Subcutaneous adipose tissue (tissue), 4 donors: ENCODE measurements around the gene GOSR1. TPM values are rescaled to one million over a fixed set of nuclear protein-coding genes. Genes with fewer than 3 reads are reported as not detected.

Source experiments
- total RNA-seq, 4 donors: library from RNA; depleted of rRNA; stranded (reverse); fragments of >200 nt; gene quantifications; one replicate each; pipeline ENCODE4 v1.1.0, GENCODE V29; 2016
- TF ChIP-seq, protein P1 (sequence below): fragments of 450-650 bp; IDR thresholded peaks from one replicate; pipeline ENCODE4 v1.5.1; 2016; ENCODE audit warnings: low read depth, mild to moderate bottlenecking, control low read depth, antibody characterized with exemption, moderate library complexity

GOSR1 gene
- total RNA-seq, 4 donors from 2014 or later = 32.8 to 77.9 (median 36.6) TPM

DNA sequence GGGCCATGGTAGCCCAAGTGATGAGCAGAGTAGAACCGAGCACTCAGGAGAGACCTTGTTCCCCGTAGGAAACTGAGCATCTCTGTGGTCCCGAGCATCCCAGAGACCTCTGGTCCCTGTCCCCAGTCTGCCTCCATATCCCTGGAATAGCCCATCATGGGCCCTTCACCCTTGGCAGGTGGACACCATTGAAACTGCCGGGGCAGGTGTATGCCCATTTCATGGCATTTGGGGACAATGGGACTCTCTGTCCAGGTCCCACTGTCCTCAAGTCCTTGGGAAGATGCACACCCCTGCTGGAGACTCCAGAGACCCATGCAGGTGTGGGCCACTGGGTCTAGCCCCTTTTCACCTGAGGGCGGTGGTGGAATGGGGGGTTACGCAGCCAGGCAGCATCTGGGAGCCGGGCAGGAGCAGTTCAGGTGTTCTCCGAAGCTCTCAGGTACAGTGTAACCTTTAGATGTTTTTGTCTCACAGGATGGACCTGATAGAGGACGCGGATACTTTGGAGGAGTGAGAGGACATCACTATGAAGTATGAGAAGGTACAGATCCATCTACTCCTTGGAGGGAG, 75.9 kb downstream of the GOSR1 start:
- TF ChIP-seq, protein P1, sequence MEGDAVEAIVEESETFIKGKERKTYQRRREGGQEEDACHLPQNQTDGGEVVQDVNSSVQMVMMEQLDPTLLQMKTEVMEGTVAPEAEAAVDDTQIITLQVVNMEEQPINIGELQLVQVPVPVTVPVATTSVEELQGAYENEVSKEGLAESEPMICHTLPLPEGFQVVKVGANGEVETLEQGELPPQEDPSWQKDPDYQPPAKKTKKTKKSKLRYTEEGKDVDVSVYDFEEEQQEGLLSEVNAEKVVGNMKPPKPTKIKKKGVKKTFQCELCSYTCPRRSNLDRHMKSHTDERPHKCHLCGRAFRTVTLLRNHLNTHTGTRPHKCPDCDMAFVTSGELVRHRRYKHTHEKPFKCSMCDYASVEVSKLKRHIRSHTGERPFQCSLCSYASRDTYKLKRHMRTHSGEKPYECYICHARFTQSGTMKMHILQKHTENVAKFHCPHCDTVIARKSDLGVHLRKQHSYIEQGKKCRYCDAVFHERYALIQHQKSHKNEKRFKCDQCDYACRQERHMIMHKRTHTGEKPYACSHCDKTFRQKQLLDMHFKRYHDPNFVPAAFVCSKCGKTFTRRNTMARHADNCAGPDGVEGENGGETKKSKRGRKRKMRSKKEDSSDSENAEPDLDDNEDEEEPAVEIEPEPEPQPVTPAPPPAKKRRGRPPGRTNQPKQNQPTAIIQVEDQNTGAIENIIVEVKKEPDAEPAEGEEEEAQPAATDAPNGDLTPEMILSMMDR = no peak

DNA sequence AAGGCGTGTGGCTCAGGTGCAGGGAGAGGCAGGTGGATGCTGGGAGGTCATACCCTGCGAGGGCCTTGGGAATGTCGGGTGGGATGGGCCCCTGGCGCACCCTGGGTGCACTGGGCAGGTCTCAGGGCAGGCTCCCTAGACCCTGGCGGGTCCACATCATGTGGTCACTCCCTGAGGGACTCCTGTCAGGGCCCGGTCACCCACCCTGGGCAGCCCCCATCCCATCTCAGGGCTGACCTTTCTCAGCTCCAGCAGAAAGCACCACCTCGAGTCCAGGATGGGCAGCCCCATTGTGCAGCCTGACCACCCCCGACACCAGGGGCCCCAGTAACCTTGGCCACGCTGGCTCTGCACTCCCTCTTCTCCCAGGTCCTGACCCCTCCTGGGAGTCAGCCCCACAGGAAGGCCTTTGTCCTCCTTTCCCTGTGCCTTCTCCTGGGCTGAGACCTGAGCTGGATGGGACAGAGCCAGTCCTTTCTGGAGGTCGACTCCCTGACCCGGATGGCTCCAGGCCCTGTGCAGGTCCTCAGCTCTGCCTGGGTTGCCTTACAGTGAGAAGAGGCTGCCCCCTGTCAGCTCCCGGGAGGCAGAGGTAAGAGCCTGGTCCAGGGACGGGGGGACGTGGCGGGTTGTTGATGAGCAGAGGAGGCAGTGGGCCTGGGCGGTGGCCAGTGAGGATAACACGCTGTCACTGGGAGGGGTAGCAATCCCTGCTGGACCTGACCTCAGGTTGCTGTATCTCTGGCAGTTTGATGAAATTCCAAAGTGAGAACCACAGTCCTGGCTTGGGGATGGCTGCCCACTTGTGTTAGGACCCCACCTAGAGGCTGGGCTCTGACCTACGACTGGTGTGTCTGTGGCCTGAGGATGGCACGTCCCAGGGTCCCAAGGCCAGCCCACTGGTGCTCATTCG, 77.9 kb downstream of the GOSR1 start:
- TF ChIP-seq, protein P1 = no peak

DNA sequence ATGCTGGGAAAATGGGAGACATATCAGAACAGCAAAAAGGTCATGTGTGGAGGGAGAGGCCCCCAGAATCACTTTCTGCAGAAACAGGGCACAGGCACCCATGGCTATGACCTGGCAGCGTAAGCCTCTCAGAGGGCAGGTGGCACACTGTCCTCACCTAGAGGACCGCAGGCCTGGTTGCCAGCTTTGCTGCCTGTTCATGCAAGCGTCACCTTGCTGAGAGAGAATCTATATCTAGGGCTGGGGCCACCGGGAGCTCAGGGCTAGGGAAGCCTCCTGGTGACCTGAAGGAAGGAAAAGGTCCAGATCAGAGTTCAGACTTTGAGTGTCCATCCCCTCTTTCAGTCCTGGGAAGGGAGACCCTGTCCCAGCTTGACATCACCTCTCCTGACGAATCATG, 78.7 kb downstream of the GOSR1 start:
- TF ChIP-seq, protein P1 = no peak

DNA sequence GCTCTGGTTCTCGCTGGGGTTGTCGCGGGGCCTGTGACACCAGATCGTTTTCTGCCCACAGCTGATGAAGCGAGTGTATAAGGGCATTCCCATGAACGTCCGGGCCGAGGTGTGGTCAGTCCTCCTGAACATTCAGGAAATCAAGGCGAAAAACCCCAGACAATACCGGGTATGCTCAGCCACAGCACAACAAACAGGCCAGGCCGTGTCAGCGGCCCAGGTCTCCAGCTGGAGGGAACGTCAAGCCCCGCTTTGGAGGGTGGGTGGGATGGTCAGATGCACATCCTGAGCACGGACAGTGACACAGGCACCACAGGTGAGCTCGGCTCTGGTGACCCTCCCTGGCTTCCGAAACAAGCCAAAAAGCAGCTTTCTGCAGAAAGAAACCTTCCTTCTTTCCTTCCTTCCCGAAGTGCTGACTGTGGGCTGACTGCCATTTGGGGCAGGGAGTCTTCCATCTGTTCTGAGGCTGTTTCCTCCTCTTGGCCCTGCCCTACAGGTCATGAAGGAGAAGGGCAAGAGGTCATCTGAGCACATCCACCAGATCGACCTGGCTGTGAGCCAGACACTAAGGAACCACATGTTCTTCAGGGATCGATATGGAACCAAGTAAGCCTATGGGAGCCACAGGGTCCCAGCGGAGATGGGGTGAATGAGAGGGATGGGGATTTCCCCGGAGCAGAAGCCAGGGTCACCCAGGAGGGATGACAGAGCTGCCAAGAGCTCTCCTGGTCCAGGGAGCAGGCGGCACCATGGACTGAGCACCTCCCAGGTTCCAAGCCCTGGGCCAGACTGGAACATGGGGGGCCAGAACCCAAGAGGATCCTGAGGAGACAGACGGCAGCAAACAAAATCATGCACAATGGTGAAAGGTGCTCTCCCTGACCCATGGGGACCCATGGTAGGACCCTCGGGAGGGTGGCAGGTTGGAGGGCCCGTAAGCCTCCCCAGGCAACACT, 79.4 kb downstream of the GOSR1 start:
- TF ChIP-seq, protein P1 = no peak

DNA sequence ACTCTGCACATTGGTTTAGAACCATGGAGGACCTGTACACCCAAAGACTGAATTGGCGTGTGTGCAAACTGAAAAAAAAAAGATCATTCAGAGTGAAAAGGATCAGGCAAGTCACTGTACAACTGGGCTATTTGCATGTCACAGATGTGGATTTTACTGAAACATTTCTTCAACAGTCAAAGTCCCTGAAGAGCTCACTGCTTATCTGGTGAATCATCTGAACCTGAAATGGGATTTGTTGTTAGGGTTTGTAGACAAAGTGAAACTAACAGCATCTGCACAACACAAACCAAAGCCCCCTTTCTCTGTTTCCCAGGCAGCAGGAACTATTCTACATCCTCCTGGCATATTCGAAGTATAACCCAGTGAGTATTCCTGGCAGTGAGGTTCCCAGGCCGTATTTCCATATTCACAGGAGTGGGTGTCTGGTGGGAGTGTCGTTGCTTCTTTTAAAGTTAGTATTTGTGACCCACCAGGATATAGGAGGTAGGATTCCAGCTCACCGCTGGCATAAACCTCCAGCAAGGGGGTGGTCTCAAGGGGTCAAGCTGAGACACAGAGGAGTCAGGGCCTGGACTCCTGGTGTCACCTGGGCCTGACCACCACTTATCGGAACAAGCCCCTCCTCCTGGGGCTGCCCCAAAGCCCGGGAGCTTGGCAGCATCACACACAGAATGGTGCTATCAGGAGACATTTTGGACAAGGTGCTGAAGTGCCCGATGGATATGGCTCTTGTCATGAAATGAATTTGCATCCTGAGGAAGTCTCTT, 80.9 kb downstream of the GOSR1 start:
- TF ChIP-seq, protein P1 = no peak

DNA sequence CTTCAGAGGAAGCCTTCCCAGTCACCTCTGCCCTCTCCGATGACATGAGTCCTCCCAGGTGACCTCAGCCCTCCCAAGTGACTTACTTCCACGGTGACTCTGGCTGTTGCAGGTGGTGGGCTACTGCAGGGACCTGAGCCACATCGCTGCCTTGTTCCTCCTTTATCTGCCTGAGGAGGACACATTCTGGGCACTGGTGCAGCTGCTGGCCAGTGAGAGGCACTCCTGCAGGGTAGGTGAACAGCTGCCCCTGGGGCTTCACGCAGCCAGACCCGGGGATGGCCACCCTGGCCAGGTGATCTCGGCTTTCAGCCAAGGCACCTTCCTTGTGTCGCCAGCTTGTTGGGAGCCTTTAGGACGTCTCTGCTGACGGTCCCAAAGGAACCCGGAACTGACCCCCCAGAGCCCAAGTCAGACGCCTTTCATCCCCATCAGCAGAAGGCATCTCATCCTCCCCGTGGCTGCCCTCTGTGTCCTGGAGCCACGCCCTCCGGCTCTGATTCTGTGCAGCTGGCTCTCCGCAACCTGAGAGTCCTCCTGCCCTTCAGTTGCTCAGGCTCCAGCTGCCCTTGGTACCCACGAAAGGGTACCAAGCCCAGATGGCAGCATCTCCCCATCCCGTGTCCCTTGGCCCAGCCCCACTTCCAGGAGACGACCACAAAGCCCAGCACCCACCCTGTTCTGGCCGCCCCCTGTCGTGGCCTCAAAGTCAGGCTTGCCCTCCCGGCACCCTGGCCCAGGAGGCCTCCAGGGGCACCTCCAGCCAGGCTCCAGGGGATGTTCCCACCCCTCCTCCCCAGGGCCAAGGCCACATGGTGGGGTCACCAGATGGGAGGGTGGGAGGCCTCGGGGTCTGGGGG, 81.7 kb downstream of the GOSR1 start:
- TF ChIP-seq, protein P1 = no peak
